ENCODE results near the gene MYBPH.

GRCh38 chr1:203136409-203137042 is 39.1 kb downstream of the MYBPH start:
- TF ChIP-seq JUNB (IDR thresholded peaks at IDR 0.05; ENCODE audit: unreplicated experiment) (no peak), EZH2phosphoT487 (IDR thresholded peaks at IDR 0.05; ENCODE audit: unreplicated experiment) (no peak), CTCF (conservative IDR thresholded peaks at IDR 0.05; ENCODE audit: low read depth in 2 of 2) (no peak), CREB1 (CRISPR knock-in tag; IDR thresholded peaks at IDR 0.05; ENCODE audit: low read depth) (no peak), POLR2AphosphoS5 (IDR thresholded peaks at IDR 0.05; ENCODE audit: low read depth) (no peak)
- TF ChIP-seq, protein P1, sequence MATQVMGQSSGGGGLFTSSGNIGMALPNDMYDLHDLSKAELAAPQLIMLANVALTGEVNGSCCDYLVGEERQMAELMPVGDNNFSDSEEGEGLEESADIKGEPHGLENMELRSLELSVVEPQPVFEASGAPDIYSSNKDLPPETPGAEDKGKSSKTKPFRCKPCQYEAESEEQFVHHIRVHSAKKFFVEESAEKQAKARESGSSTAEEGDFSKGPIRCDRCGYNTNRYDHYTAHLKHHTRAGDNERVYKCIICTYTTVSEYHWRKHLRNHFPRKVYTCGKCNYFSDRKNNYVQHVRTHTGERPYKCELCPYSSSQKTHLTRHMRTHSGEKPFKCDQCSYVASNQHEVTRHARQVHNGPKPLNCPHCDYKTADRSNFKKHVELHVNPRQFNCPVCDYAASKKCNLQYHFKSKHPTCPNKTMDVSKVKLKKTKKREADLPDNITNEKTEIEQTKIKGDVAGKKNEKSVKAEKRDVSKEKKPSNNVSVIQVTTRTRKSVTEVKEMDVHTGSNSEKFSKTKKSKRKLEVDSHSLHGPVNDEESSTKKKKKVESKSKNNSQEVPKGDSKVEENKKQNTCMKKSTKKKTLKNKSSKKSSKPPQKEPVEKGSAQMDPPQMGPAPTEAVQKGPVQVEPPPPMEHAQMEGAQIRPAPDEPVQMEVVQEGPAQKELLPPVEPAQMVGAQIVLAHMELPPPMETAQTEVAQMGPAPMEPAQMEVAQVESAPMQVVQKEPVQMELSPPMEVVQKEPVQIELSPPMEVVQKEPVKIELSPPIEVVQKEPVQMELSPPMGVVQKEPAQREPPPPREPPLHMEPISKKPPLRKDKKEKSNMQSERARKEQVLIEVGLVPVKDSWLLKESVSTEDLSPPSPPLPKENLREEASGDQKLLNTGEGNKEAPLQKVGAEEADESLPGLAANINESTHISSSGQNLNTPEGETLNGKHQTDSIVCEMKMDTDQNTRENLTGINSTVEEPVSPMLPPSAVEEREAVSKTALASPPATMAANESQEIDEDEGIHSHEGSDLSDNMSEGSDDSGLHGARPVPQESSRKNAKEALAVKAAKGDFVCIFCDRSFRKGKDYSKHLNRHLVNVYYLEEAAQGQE (IDR thresholded peaks at IDR 0.05; ENCODE audit: unreplicated experiment), result no peak
